Measurements from ENCODE around the gene SGCD. TPM values are rescaled to one million over a fixed set of nuclear protein-coding genes. Genes with fewer than 3 reads are reported as not detected.

SGCD gene
- total and polyA plus RNA-seq, 8 donors: 10.4 to 15.8 (median 12.5) TPM

GRCh38 chr5:156753846-156754245, 426.9 kb downstream of the SGCD start:
- no peak for TF ChIP-seq CTCF (IDR thresholded peaks at IDR 0.05)
- Histone ChIP-seq H3K36me3 (no peaks in the 10 kb centered on the region), H3K9me3 (no peaks in the 10 kb centered on the region), H3K27me3 (no peaks in the 10 kb centered on the region), H3K27ac (no peak overlapping the region), H3K4me1 (no peaks in the 10 kb centered on the region), H3K4me3 (no peak overlapping the region)
- DNase-seq: no peak
- intact Hi-C loops (cut with DNase I): no loop called here
- no peak for ATAC-seq

- Histone ChIP-seq H3K36me3 (no peaks in the 10 kb centered on the region), H3K4me1 (no peaks in the 10 kb centered on the region), H3K27me3 (no peaks in the 10 kb centered on the region), H3K27ac (no peak overlapping the region), H3K9me3 (no peaks in the 10 kb centered on the region), H3K4me3 (no peak overlapping the region)
- ATAC-seq: no peak
- no peak for DNase-seq
- TF ChIP-seq CTCF (IDR thresholded peaks at IDR 0.05): no peak
- intact Hi-C loops (cut with DNase I): no loop called here
Observed at GRCh38 chr5:156755421-156756087, 428.6 kb downstream of the SGCD start.

- no peak for ATAC-seq
- Histone ChIP-seq H3K9me3 (no peaks in the 10 kb centered on the region), H3K4me3 (no peak overlapping the region), H3K27ac (no peak overlapping the region), H3K4me1 (no peaks in the 10 kb centered on the region), H3K27me3 (no peaks in the 10 kb centered on the region), H3K36me3 (no peaks in the 10 kb centered on the region)
- intact Hi-C loops (cut with DNase I): no loop called here
- no peak for DNase-seq
- TF ChIP-seq CTCF (IDR thresholded peaks at IDR 0.05): no peak
Observed at GRCh38 chr5:156758011-156758791, 431.2 kb downstream of the SGCD start.

GRCh38 chr5:156759156-156759555, 432.2 kb downstream of the SGCD start:
- Histone ChIP-seq H3K36me3 (no peaks in the 10 kb centered on the region), H3K4me3 (no peak overlapping the region), H3K27me3 (no peaks in the 10 kb centered on the region), H3K9me3 (no peaks in the 10 kb centered on the region), H3K27ac (no peak overlapping the region), H3K4me1 (no peaks in the 10 kb centered on the region)
- DNase-seq: no peak
- TF ChIP-seq CTCF (IDR thresholded peaks at IDR 0.05): no peak
- ATAC-seq: no peak
- intact Hi-C loops (cut with DNase I): no loop called here

GRCh38 chr5:156762771-156763170, 435.8 kb downstream of the SGCD start:
- Histone ChIP-seq H3K4me1 (no peaks in the 10 kb centered on the region), H3K4me3 (no peak overlapping the region), H3K27ac (no peak overlapping the region), H3K36me3 (no peaks in the 10 kb centered on the region), H3K27me3 (no peaks in the 10 kb centered on the region), H3K9me3 (no peaks in the 10 kb centered on the region)
- ATAC-seq (no peak), DNase-seq (no peak)
- intact Hi-C loops (cut with DNase I): no loop called here
- no peak for TF ChIP-seq CTCF (IDR thresholded peaks at IDR 0.05)
